SK-N-SH (cell line): ENCODE results near the gene SMARCC2. TPM values are rescaled to one million over a fixed set of nuclear protein-coding genes. Genes with fewer than 3 reads are reported as not detected.

Source experiments
- CTCF ChIA-PET: fragments of 300-600, 350-600 bp; formaldehyde crosslinking; extraction: SDS; loops from one replicate; lab custom pipeline; 2021; lab: Yijun Ruan, JAX
- POLR2A ChIA-PET: fragments of 350-600 bp; sonication (Branson Sonifier 250); formaldehyde crosslinking; extraction: SDS; loops from one replicate; lab custom pipeline; 2020; ENCODE audit warnings: antibody characterized with exemption, inconsistent platforms; lab: Yijun Ruan, JAX
- DNase-seq: peaks from one replicate; pipeline ENCODE4 v3.0.0; 2012
- H2AFZ ChIP-seq: fragments of 200-600 bp; sonication (generic); 2 replicates; pipeline ENCODE4 v1.8.1; 2016; ENCODE audit warnings: antibody characterized with exemption, mild to moderate bottlenecking, low read depth
- H3F3A ChIP-seq: fragments of 200-600 bp; sonication (generic); replicated peaks from 2 replicates; pipeline ENCODE3; 2016; ENCODE audit warnings: antibody characterized with exemption, mild to moderate bottlenecking; ENCODE audit not compliant: insufficient read depth
- H3K27ac ChIP-seq, 2 experiments: fragments of 200-500 bp in 1 of 2; fragments of 200-600 bp in 1 of 2; sonication (Bioruptor generic) in 1 of 2; sonication (generic), shearing (Covaris generic) in 1 of 2; 2 replicates each; pipeline versions ENCODE4 v1.5.1 to v1.6.1; 2014 to 2016; ENCODE audit warnings: low read depth in 2 of 2, inconsistent platforms in 1 of 2, low read length in 1 of 2, mild to moderate bottlenecking in 1 of 2, mixed read lengths in 1 of 2
- H3K27me3 ChIP-seq: fragments of 200-600 bp; sonication (generic), shearing (Covaris generic); 2 replicates; pipeline ENCODE4 v1.6.1; 2016; ENCODE audit warnings: mixed run types; ENCODE audit not compliant: insufficient read depth
- H3K36me3 ChIP-seq, 2 experiments: fragments of 200-500 bp in 1 of 2; fragments of 200-600 bp in 1 of 2; sonication (Bioruptor generic) in 1 of 2; sonication (generic) in 1 of 2; replicated peaks in 1 of 2; 2 replicates each; pipeline versions ENCODE3 to v1.5.1; 2014 to 2016; ENCODE audit warnings: low read length in 1 of 2, mild to moderate bottlenecking in 1 of 2; ENCODE audit not compliant: insufficient read depth in 2 of 2, control insufficient read depth in 1 of 2
- H3K4me1 ChIP-seq, 2 experiments: fragments of 200-500 bp in 1 of 2; fragments of 200-600 bp in 1 of 2; sonication (Bioruptor generic) in 1 of 2; sonication (generic), shearing (Covaris generic) in 1 of 2; 2 replicates each; pipeline versions ENCODE4 v1.5.1 to v1.6.1; 2014 to 2016; ENCODE audit warnings: low read depth in 1 of 2, low read length in 1 of 2, mixed run types in 1 of 2; ENCODE audit not compliant: insufficient read depth in 2 of 2, control insufficient read depth in 1 of 2
- H3K4me2 ChIP-seq: fragments of 200-600 bp; sonication (generic), shearing (Covaris generic); 2 replicates; pipeline ENCODE4 v1.6.1; 2017; ENCODE audit warnings: mixed run types
- H3K4me3 ChIP-seq, 2 experiments: fragments of 200-500 bp in 1 of 2; fragments of 200-600 bp in 1 of 2; sonication (Bioruptor generic) in 1 of 2; sonication (generic), shearing (Covaris generic) in 1 of 2; 2 replicates each; pipeline versions ENCODE4 v1.5.1 to v1.8.1; 2014 to 2016; ENCODE audit warnings: low read depth in 2 of 2, inconsistent platforms in 1 of 2, low read length in 1 of 2, mild to moderate bottlenecking in 1 of 2, mixed read lengths in 1 of 2, moderate library complexity in 1 of 2
- H3K79me2 ChIP-seq: fragments of 200-600 bp; sonication (generic); 2 replicates; pipeline ENCODE4 v1.8.1; 2017; ENCODE audit warnings: mild to moderate bottlenecking; ENCODE audit not compliant: insufficient read depth
- H3K9ac ChIP-seq: fragments of 200-600 bp; sonication (generic); 2 replicates; pipeline ENCODE4 v1.6.1; 2017; ENCODE audit warnings: mixed run types
- H3K9me2 ChIP-seq: fragments of 200-600 bp; sonication (generic); 2 replicates; pipeline ENCODE4 v1.6.1; 2017; ENCODE audit warnings: mixed run types
- H3K9me3 ChIP-seq: fragments of 200-600 bp; sonication (generic); 2 replicates; pipeline ENCODE4 v1.6.1; 2017; ENCODE audit warnings: mixed run types, mild to moderate bottlenecking, moderate library complexity
- H4K20me1 ChIP-seq: fragments of 200-600 bp; sonication (generic); 2 replicates; pipeline ENCODE4 v1.6.1; 2017; ENCODE audit warnings: mild to moderate bottlenecking, mixed run types; ENCODE audit not compliant: insufficient read depth
- CHD2 ChIP-seq: fragments of 150-350 bp; IDR thresholded peaks from 2 replicates; pipeline ENCODE4 v1.6.1; 2018; ENCODE audit warnings: low read length; ENCODE audit not compliant: partially characterized antibody
- CTCF ChIP-seq: fragments of 200-600 bp; sonication (generic); IDR thresholded peaks from 2 replicates; pipeline ENCODE4 v1.6.1; 2017; ENCODE audit warnings: antibody characterized with exemption, mild to moderate bottlenecking, moderate library complexity
- ELF1 ChIP-seq: IDR thresholded peaks from 2 replicates; pipeline ENCODE4 v1.4.0; 2012
- FOSL2 ChIP-seq: IDR thresholded peaks from 2 replicates; pipeline ENCODE4 v1.4.0; 2012; ENCODE audit warnings: low read depth, mild to moderate bottlenecking, moderate library complexity, borderline replicate concordance
- GATA2 ChIP-seq: sonication (generic); formaldehyde crosslinking; IDR thresholded peaks from 2 replicates; pipeline ENCODE4 v1.5.0; 2020; ENCODE audit warnings: mild to moderate bottlenecking, missing genetic modification reagents
- IRF3 ChIP-seq: fragments of 150-350 bp; IDR thresholded peaks from 2 replicates; pipeline ENCODE4 v1.6.1; 2016; ENCODE audit warnings: mild to moderate bottlenecking, low read depth, low read length
- JUND ChIP-seq: IDR thresholded peaks from 2 replicates; pipeline ENCODE4 v1.4.0; 2012
- MAX ChIP-seq: IDR thresholded peaks from 2 replicates; pipeline ENCODE4 v1.4.0; 2012; ENCODE audit warnings: low read depth
- MEF2A ChIP-seq: IDR thresholded peaks from 2 replicates; pipeline ENCODE4 v1.4.0; 2012; ENCODE audit warnings: low read depth, borderline replicate concordance
- MXI1 ChIP-seq: IDR thresholded peaks from 2 replicates; pipeline ENCODE4 v1.6.1; 2012; ENCODE audit warnings: mild to moderate bottlenecking, low read depth, low read length, improper control_type of control experiment
- NFIC ChIP-seq: IDR thresholded peaks from 2 replicates; pipeline ENCODE4 v1.4.0; 2012; ENCODE audit warnings: borderline replicate concordance
- PBX3 ChIP-seq: IDR thresholded peaks from 2 replicates; pipeline ENCODE4; 2012
- RAD21 ChIP-seq: IDR thresholded peaks from 2 replicates; pipeline ENCODE4 v1.6.1; 2012; ENCODE audit warnings: mild to moderate bottlenecking, low read length
- TCF12 ChIP-seq: IDR thresholded peaks from 2 replicates; pipeline ENCODE4 v1.4.0; 2012
- USF1 ChIP-seq: IDR thresholded peaks from 2 replicates; pipeline ENCODE4 v1.4.0; 2012; ENCODE audit warnings: low read depth, borderline replicate concordance
- ZBTB33 ChIP-seq: IDR thresholded peaks from 2 replicates; pipeline ENCODE4 v1.4.0; 2012; ENCODE audit warnings: low read depth, borderline replicate concordance
- WGBS: methylation state at CpG from one replicate; pipeline ENCODE4 v1.1.6; 2017; ENCODE audit warnings: low lambda C conversion rate; 5-methylcytosine and 5-hydroxymethylcytosine counted together
- polyA plus RNA-seq, 3 experiments: library from polyadenylated mRNA; depleted of rRNA; stranded (reverse); fragments of >200 nt; gene quantifications; 2 replicates each; pipeline ENCODE4 v1.2.3, GENCODE V29; 2012

SMARCC2 gene
- polyA plus RNA-seq, 1 of the 3 experiments (the other 2 are of a cell fraction), result 64.3 TPM

GRCh38 chr12:56222531-56222895 lies 33.2 kb upstream of the SMARCC2 start:
- Histone ChIP-seq H3K4me1 (peaks cover 13 to 22% of the 10 kb centered on the region in 2 experiments; a peak in 2 of 4 replicates), H3K36me3 (no peaks in the 10 kb centered on the region), H3K9me2 (no peaks in the 10 kb centered on the region), H2AFZ (peak overlapping the region; percentile 61; the same call in 1 of the 2 replicates), H3K79me2 (peaks cover 35% of the 10 kb centered on the region), H3F3A (peaks cover 24% of the 10 kb centered on the region), H3K9ac (peak overlapping the region; percentile 96), H3K9me3 (no peaks in the 10 kb centered on the region), H3K4me3 (peak overlapping the region; percentile 71 to 85), H3K4me2 (peak overlapping the region; percentile 80), H3K27ac (peak overlapping the region; percentile 93 to 98), H3K27me3 (no peaks in the 10 kb centered on the region), H4K20me1 (no peaks in the 10 kb centered on the region)
- POLR2A ChIA-PET, result interaction anchor here (0.9 to 3.0 kb wide), 11 partner anchors 14 to 118 kb away, joined by 3 to 23 read pairs (median 6); partner anchors contain the start of genes ANKRD52, CNPY2, ESYT1 and PA2G4
- 57% methylated on average over 4 of the region's 4 CpGs for WGBS
- CTCF ChIA-PET, result interaction anchor here (0.6 to 4.1 kb wide), 23 partner anchors 10 to 886 kb away, joined by 3 to 47 read pairs (median 5); partner anchors contain the start of genes ANKRD52, COQ10A, ESYT1 and SMARCC2
- no peak for DNase-seq
- TF ChIP-seq NFIC, result no peak
- TF ChIP-seq CTCF, result no peak
- no peak for TF ChIP-seq USF1
- no peak for TF ChIP-seq ZBTB33
- no peak for TF ChIP-seq FOSL2
- no peak for TF ChIP-seq MAX
- TF ChIP-seq TCF12, result no peak
- no peak for TF ChIP-seq RAD21
- TF ChIP-seq MXI1, result no peak

- peak within 1 kb of the TSS; percentile 61; the same call in 1 of the 2 replicates for H2AFZ ChIP-seq
- H3K27me3 ChIP-seq, result no peaks in the 10 kb centered on the region
- 11% methylated on average over 34 of the region's 42 CpGs for WGBS
- peaks cover 24% of the 10 kb centered on the region for H3F3A ChIP-seq
- H3K4me2 ChIP-seq, result peak within 1 kb of the TSS; percentile 80
- H3K9me2 ChIP-seq, result no peaks in the 10 kb centered on the region
- DNase-seq, result peak; percentile 96
- H3K4me1 ChIP-seq, result peaks cover 13 to 22% of the 10 kb centered on the region in 2 experiments; a peak in 2 of 4 replicates
- peak within 1 kb of the TSS; percentile 93 to 98 for H3K27ac ChIP-seq
- peak within 1 kb of the TSS; percentile 96 for H3K9ac ChIP-seq
- POLR2A ChIA-PET, result interaction anchor here (0.5 to 3.0 kb wide), 18 partner anchors 10 to 1530 kb away, joined by 3 to 23 read pairs (median 6); partner anchors contain the start of genes ANKRD52, CDK4, CNPY2 and COQ10A
- no peaks in the 10 kb centered on the region for H3K36me3 ChIP-seq
- H3K9me3 ChIP-seq, result no peaks in the 10 kb centered on the region
- CTCF ChIA-PET, result interaction anchor here (0.6 to 4.1 kb wide), 29 partner anchors 9 to 887 kb away, joined by 3 to 47 read pairs (median 5); partner anchors contain the start of genes ANKRD52, COQ10A, ESYT1 and MYL6B
- peak within 1 kb of the TSS; percentile 71 to 85 for H3K4me3 ChIP-seq
- peaks cover 41% of the 10 kb centered on the region for H3K79me2 ChIP-seq
- H4K20me1 ChIP-seq, result no peaks in the 10 kb centered on the region
- peak; percentile 63 for TF ChIP-seq CHD2
- no peak for TF ChIP-seq MEF2A
- TF ChIP-seq GATA2 (CRISPR knock-in tag), result no peak
- TF ChIP-seq NFIC, result no peak
- TF ChIP-seq ELF1, result peak; percentile 66
- no peak for TF ChIP-seq USF1
- no peak for TF ChIP-seq IRF3
- no peak for TF ChIP-seq JUND
- TF ChIP-seq PBX3, result no peak
Measured at GRCh38 chr12:56221757-56222530, 32.7 kb upstream of the SMARCC2 start, which contains the start of gene RNF41. TSS of gene RNF41 (minus strand) at chr12:56221922. CDS start at chr12:56214047, 7,875 bp downstream.
